Measurements from ENCODE around the gene IL17D. TPM values are rescaled to one million over a fixed set of nuclear protein-coding genes. Genes with fewer than 3 reads are reported as not detected.

IL17D gene
- 0.47 and 0.48 TPM in 2 replicates for polyA plus RNA-seq (2011; rRNA removed)
- 0.09 and 0.26 TPM in 2 replicates for polyA minus RNA-seq (2011; rRNA and poly(A)+ RNA removed)

- DNase-seq (ENCODE audit: low read depth): no peak
- H3K27me3 ChIP-seq (ENCODE audit: control insufficient read depth, insufficient read depth, low read length): no peaks in the 10 kb centered on the region
- peak within 1 kb of the TSS; percentile 57 for H3K4me3 ChIP-seq (ENCODE audit: low read depth, low read length)
- TF ChIP-seq, protein P1, sequence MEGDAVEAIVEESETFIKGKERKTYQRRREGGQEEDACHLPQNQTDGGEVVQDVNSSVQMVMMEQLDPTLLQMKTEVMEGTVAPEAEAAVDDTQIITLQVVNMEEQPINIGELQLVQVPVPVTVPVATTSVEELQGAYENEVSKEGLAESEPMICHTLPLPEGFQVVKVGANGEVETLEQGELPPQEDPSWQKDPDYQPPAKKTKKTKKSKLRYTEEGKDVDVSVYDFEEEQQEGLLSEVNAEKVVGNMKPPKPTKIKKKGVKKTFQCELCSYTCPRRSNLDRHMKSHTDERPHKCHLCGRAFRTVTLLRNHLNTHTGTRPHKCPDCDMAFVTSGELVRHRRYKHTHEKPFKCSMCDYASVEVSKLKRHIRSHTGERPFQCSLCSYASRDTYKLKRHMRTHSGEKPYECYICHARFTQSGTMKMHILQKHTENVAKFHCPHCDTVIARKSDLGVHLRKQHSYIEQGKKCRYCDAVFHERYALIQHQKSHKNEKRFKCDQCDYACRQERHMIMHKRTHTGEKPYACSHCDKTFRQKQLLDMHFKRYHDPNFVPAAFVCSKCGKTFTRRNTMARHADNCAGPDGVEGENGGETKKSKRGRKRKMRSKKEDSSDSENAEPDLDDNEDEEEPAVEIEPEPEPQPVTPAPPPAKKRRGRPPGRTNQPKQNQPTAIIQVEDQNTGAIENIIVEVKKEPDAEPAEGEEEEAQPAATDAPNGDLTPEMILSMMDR (IDR thresholded peaks at IDR 0.05; ENCODE audit: insufficient read depth, low read depth, low read length): peak; percentile 2; the same call in 1 of the 2 replicates
- no peaks in the 10 kb centered on the region for H3K36me3 ChIP-seq (ENCODE audit: control insufficient read depth, insufficient read depth, low read length)
- ChIA-PET POLR2A (no interaction called here), CTCF (interaction anchor here (0.6 to 4.5 kb wide), 14 partner anchors 11 to 774 kb away, joined by 3 to 18 read pairs (median 3); no protein-coding TSS in a partner anchor)
Observed at GRCh38 chr13:20702915-20703779, at the start of gene IL17D. Gene IL17D, plus strand, starts transcription at chr13:20703699. Its CDS starts 303 bp downstream, at chr13:20704002.

DNA sequence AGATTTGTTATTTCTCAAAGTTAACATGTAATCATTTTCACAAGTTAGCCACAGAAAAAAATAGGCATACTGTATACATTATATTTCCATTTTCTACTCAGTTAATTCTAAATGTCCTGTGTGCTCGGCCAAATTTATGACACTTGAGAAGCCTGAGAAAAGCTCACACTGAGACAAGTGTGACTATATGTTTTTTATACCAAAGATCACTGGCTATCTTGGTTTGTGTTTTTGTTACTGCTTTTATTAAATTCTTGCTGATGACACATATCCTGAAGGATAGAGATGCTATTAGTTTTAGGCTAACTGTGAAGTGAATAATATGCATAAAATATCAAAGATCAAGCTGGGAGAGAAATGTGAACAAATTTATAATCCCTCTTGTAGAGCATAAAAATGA, 49.3 kb upstream of the IL17D start:
- POLR2A ChIA-PET: no interaction called here
- CTCF ChIA-PET: no interaction called here
- DNase-seq (ENCODE audit: low read depth): no peak
- H3K27me3 ChIP-seq (ENCODE audit: control insufficient read depth, insufficient read depth, low read length): no peaks in the 10 kb centered on the region
- TF ChIP-seq, protein P1 (IDR thresholded peaks at IDR 0.05; ENCODE audit: insufficient read depth, low read depth, low read length): no peak
- H3K36me3 ChIP-seq (ENCODE audit: control insufficient read depth, insufficient read depth, low read length): no peaks in the 10 kb centered on the region
- H3K4me3 ChIP-seq (ENCODE audit: low read depth, low read length): no peak overlapping the region

DNA sequence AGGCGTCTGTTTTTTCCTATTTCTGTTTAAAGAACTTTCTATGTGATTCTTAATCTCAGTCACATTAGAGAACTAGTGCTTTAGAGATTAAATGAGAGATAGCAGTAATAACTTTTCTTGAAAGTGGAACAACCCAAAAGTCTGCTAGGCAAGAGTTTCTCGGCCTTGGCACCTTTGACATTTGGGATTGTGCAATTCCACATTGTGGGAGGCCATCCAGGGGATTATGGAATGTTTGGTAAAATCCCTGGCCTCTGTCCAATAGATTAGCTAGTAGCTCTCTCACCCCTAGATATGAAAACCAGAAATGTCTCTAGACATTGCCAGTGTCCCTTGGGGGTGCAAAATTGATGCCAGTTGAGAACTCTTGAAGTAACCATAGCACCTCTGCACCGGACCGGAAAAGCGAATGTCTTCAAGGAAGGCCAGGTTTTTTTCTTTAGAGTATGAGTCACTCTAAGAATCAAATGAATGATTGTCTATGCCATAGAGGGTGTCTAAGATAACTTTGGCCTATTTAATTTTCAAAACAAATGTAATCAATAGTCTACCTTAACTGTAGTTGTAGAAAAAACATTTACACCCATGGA, 45.0 kb upstream of the IL17D start:
- ChIA-PET CTCF (no interaction called here), POLR2A (no interaction called here)
- Histone ChIP-seq H3K36me3 (ENCODE audit: control insufficient read depth, insufficient read depth, low read length) (no peaks in the 10 kb centered on the region), H3K27me3 (ENCODE audit: control insufficient read depth, insufficient read depth, low read length) (no peaks in the 10 kb centered on the region), H3K4me3 (ENCODE audit: low read depth, low read length) (no peak overlapping the region)
- DNase-seq (ENCODE audit: low read depth): no peak
- TF ChIP-seq, protein P1 (IDR thresholded peaks at IDR 0.05; ENCODE audit: insufficient read depth, low read depth, low read length): no peak

- no peaks in the 10 kb centered on the region for H3K27me3 ChIP-seq (ENCODE audit: control insufficient read depth, insufficient read depth, low read length)
- ChIA-PET CTCF (no interaction called here), POLR2A (no interaction called here)
- no peaks in the 10 kb centered on the region for H3K36me3 ChIP-seq (ENCODE audit: control insufficient read depth, insufficient read depth, low read length)
- TF ChIP-seq, protein P1 (IDR thresholded peaks at IDR 0.05; ENCODE audit: insufficient read depth, low read depth, low read length): no peak
- no peak overlapping the region for H3K4me3 ChIP-seq (ENCODE audit: low read depth, low read length)
- DNase-seq (ENCODE audit: low read depth): no peak
Observed at GRCh38 chr13:20664351-20664750, 39.1 kb upstream of the IL17D start.

DNA sequence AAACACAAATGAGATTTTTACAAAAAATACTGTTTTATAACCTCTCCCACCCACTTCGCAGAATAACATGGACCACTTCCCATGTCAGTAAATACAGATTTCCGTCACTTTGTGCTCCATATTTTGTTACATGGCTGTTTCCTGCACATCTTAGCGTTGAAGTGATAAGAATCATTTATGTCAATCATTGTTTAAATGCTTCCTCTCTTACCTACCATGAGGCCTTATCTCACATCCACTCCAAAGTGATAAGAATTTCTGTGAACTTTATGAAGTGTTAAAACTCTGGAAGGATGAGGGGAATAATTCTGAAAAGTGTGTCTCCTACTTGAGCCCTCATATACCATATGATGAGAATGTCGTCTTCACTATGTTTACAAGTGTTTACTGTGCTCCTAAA, 36.6 kb upstream of the IL17D start:
- DNase-seq (ENCODE audit: low read depth): no peak
- POLR2A ChIA-PET: no interaction called here

More for the DNA sequence above, 36.6 kb upstream of the IL17D start:
- CTCF ChIA-PET: no interaction called here
- Histone ChIP-seq H3K36me3 (ENCODE audit: control insufficient read depth, insufficient read depth, low read length) (no peaks in the 10 kb centered on the region), H3K4me3 (ENCODE audit: low read depth, low read length) (no peak overlapping the region), H3K27me3 (ENCODE audit: control insufficient read depth, insufficient read depth, low read length) (no peaks in the 10 kb centered on the region)
- TF ChIP-seq, protein P1 (IDR thresholded peaks at IDR 0.05; ENCODE audit: insufficient read depth, low read depth, low read length): no peak
